ENCODE data around the gene CCDC197. TPM values are rescaled to one million over a fixed set of nuclear protein-coding genes. Genes with fewer than 3 reads are reported as not detected.

The CCDC197 gene
- total RNA-seq, 1 donor from 2014 or later, result not detected

- Mint-ChIP-seq H3K27ac (no peak overlapping the region), H3K27me3 (no peaks in the 10 kb centered on the region), H3K9me3 (no peaks in the 10 kb centered on the region), H3K4me3 (no peak overlapping the region), H3K4me1 (ENCODE audit: unreplicated experiment) (peaks cover 6% of the 10 kb centered on the region), H3K36me3 (peaks cover 4% of the 10 kb centered on the region)
- DNase-seq (ENCODE audit: extremely low spot score, unreplicated experiment), result no peak
- no peak for TF ChIP-seq CTCF (conservative IDR thresholded peaks at IDR 0.05)
These were observed 41.4 kb downstream of the CCDC197 start for GRCh38 chr14:94038510-94038909.

GRCh38 chr14:94038921-94039629 is 42.0 kb downstream of the CCDC197 start:
- no peak overlapping the region for H3K4me3 Mint-ChIP-seq
- H3K27me3 Mint-ChIP-seq, result no peaks in the 10 kb centered on the region
- TF ChIP-seq CTCF (conservative IDR thresholded peaks at IDR 0.05), result no peak
- H3K4me1 Mint-ChIP-seq (ENCODE audit: unreplicated experiment), result peaks cover 6% of the 10 kb centered on the region
- no peak for DNase-seq (ENCODE audit: extremely low spot score, unreplicated experiment)
- H3K27ac Mint-ChIP-seq, result no peak overlapping the region
- no peaks in the 10 kb centered on the region for H3K9me3 Mint-ChIP-seq
- peaks cover 4% of the 10 kb centered on the region for H3K36me3 Mint-ChIP-seq

- TF ChIP-seq CTCF (conservative IDR thresholded peaks at IDR 0.05), result no peak
- peaks cover 4% of the 10 kb centered on the region for H3K36me3 Mint-ChIP-seq
These were observed 43.1 kb downstream of the CCDC197 start for GRCh38 chr14:94040247-94040646.

GRCh38 chr14:94040796-94041195 is 43.7 kb downstream of the CCDC197 start:
- DNase-seq (ENCODE audit: extremely low spot score, unreplicated experiment), result no peak
- Mint-ChIP-seq H3K27me3 (no peaks in the 10 kb centered on the region), H3K27ac (peak overlapping the region; percentile 4), H3K9me3 (no peaks in the 10 kb centered on the region), H3K4me1 (ENCODE audit: unreplicated experiment) (peaks cover 6% of the 10 kb centered on the region), H3K36me3 (peaks cover 9% of the 10 kb centered on the region), H3K4me3 (no peak overlapping the region)
- no peak for TF ChIP-seq CTCF (conservative IDR thresholded peaks at IDR 0.05)

More at GRCh38 chr14:94040247-94040646, 43.1 kb downstream of the CCDC197 start:
- Mint-ChIP-seq H3K27ac (no peak overlapping the region), H3K9me3 (no peaks in the 10 kb centered on the region), H3K27me3 (no peaks in the 10 kb centered on the region), H3K4me1 (ENCODE audit: unreplicated experiment) (peaks cover 6% of the 10 kb centered on the region), H3K4me3 (no peak overlapping the region)
- no peak for DNase-seq (ENCODE audit: extremely low spot score, unreplicated experiment)

GRCh38 chr14:94041551-94042346 is 44.6 kb downstream of the CCDC197 start:
- no peaks in the 10 kb centered on the region for H3K27me3 Mint-ChIP-seq
- peaks cover 9% of the 10 kb centered on the region for H3K36me3 Mint-ChIP-seq
- no peak overlapping the region for H3K4me3 Mint-ChIP-seq
- peaks cover under 1% of the 10 kb centered on the region for H3K4me1 Mint-ChIP-seq (ENCODE audit: unreplicated experiment)
- DNase-seq (ENCODE audit: extremely low spot score, unreplicated experiment), result no peak
- no peak for TF ChIP-seq CTCF (conservative IDR thresholded peaks at IDR 0.05)
- H3K27ac Mint-ChIP-seq, result peak overlapping the region; percentile 61
- no peaks in the 10 kb centered on the region for H3K9me3 Mint-ChIP-seq
